Activated CD8-positive, alpha-beta memory T cell treated with anti-CD3 and anti-CD28 coated beads, Interleukin-2, amount 50 U/mL, for 4 hours (primary cell): Measurements from ENCODE around the gene PGLYRP3.

Experiments used
- DNase-seq: peaks from one replicate; pipeline ENCODE4 v3.0.0-alpha.2; 2020

Gene PGLYRP3

GRCh38 chr1:153253693-153254092, 59.1 kb downstream of the PGLYRP3 start:
- DNase-seq = no peak

- no peak for DNase-seq
Measured at GRCh38 chr1:153253076-153253475, 59.7 kb downstream of the PGLYRP3 start.

GRCh38 chr1:153251988-153252387, 60.8 kb downstream of the PGLYRP3 start:
- DNase-seq = no peak

DNA sequence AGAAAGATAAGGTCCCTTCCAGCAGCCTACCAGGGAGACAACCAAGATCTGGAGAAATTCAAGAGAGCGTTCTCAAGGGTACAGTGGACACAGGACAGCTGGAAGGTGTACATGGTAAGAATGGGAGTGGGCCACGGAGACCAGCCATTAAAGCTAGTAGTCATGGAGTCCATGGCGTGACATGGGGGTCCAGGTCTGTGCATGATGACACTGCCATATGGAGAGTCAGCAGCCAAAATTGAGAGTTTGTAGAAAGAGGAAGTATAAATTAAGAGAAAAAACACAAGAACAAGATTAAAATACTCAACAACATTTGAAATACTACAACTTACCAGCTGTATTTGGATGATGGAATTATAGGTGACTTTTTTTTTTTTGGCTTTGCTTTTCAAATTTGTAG, 61.2 kb downstream of the PGLYRP3 start:
- DNase-seq = no peak

DNA sequence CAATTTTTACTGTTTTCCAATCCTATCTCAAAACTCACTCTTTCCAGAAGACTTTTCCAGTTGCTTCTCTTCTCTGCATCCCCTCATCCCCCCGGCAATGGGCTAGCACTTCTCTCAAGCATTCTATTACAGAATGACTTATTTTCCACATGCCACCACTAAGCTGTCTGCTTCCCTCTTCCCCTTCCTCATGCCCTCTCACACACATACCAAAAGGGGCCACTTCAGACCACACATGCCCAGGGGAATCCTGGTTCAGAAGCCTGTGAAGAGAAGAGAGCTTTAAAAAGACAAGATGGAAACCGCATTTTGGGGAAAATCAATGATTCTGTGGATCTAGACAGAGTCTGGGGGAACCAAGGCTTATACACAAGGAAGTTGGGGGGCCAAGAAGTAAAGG, 61.7 kb downstream of the PGLYRP3 start:
- DNase-seq = no peak

- DNase-seq = no peak
Measured at GRCh38 chr1:153250166-153250565, 62.6 kb downstream of the PGLYRP3 start.

DNA sequence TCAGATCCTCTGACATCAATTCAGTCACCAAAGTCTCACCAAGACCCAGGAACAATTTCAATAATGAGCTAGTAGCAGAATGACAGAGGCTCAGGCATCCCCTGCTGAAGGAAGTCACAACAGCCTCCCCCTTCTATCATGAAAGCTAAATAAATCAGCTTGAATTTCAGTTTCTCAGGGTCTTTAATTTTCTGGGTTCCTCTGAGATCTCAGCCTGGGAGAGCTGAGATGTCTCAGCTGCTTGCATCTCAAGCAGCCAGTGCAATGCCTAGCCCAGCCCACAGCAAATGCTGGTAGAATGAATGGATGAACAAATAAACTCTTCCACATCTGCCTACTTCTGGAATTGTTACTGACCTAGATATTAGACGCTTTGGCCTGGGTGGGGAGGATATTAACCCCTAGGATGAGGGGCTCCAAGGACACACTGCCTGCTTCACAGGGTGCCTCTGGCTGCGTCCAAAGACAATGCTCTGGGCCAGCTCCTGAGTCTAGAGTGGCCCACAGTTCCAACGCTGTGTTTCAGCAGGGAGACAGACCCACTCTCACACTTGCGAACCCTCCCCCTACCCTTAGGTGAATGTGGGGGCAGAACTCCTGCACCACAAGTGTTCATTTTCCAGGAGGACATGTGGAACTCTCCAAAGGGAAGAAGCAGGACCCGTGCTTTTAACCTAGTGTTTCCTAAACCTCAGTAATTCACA, 64.4 kb downstream of the PGLYRP3 start:
- no peak for DNase-seq
